Heart right ventricle (tissue), 16 donors: ENCODE measurements around the gene SLC27A1. TPM values are rescaled to one million over a fixed set of nuclear protein-coding genes. Genes with fewer than 3 reads are reported as not detected.
"Not testable (repeated sequence)": the region's sequence is repeated elsewhere in the genome, so short reads cannot be mapped to it uniquely, and the experiment has no call there.

Source experiments
- ATAC-seq, 8 donors: fragments of 200-7000 bp; cut with Tn5 transposase; one replicate each; pipeline ENCODE4 v1.9.1; 2020; ENCODE audit warnings: mild to moderate bottlenecking in 8 of 8, moderate library complexity in 8 of 8, moderate number of reproducible peaks in 1 of 8
- DNase-seq, 2 donors: peaks; one replicate each; pipeline ENCODE4 v3.0.0-alpha.2; 2020
- H3K27ac ChIP-seq, 10 donors: fragments of 200-600 bp; sonication (generic) in 2 of 10; one replicate each; pipeline versions ENCODE4 v1.5.0 to v1.8.0; 2020 to 2022; ENCODE audit warnings: mild to moderate bottlenecking in 3 of 10
- H3K27me3 ChIP-seq, 7 donors: fragments of 200-600 bp; one replicate each; pipeline ENCODE4 v1.8.0; 2021 to 2022; ENCODE audit warnings: mild to moderate bottlenecking in 2 of 7
- H3K36me3 ChIP-seq, 9 donors: fragments of 200-600 bp; sonication (generic) in 1 of 9; one replicate each; pipeline versions ENCODE4 v1.5.0 to v1.8.0; 2020 to 2022; ENCODE audit warnings: mild to moderate bottlenecking in 2 of 9
- H3K4me1 ChIP-seq, 9 donors: fragments of 200-600 bp; sonication (generic) in 1 of 9; one replicate each; pipeline versions ENCODE4 v1.5.0 to v1.8.0; 2020 to 2022; ENCODE audit warnings: mild to moderate bottlenecking in 4 of 9
- H3K4me3 ChIP-seq, 10 donors: fragments of 200-600 bp; sonication (generic) in 2 of 10; one replicate each; pipeline versions ENCODE4 v1.5.0 to v1.8.0; 2020 to 2022; ENCODE audit warnings: mild to moderate bottlenecking in 7 of 10, moderate library complexity in 2 of 10
- H3K9me3 ChIP-seq, 11 donors: fragments of 200-600 bp in 10 of 11; sonication (generic) in 2 of 11; one replicate each; pipeline versions ENCODE4 v1.5.0 to v1.8.0; 2013 to 2022; ENCODE audit warnings: mild to moderate bottlenecking in 2 of 11, control low read depth in 1 of 11, moderate library complexity in 1 of 11
- WGBS, 2 donors: extraction: QIAGEN DNeasy Blood & Tissue Kit; methylation state at CpG; one replicate each; pipeline ENCODE4 v1.1.7; 2013; ENCODE audit warnings: inconsistent platforms in 1 of 2; 5-methylcytosine and 5-hydroxymethylcytosine counted together
- intact Hi-C, 10 donors: fragments of 100-400 bp; cut with DNase I; formaldehyde crosslinking; loops; one replicate each; pipeline versions ENCODE4 v1.11.1 to v1.14.2; 2022
- polyA plus RNA-seq, 2 donors: library from polyadenylated mRNA; stranded (reverse); fragments of 200-250 nt; gene quantifications; one replicate each; pipeline ENCODE4 v1.2.3, GENCODE V29; 2013
- total RNA-seq, 10 donors: library from RNA; stranded (reverse); fragmentation: NEBNext Ultra II Directional in 3 of 10; extraction: Animal tissue kit (Norgen Biotek cat#: 25700) in 3 of 10; gene quantifications; one replicate each; pipeline versions ENCODE4 v1.2.1 to v1.2.4, GENCODE V29; 2021 to 2023
- TF ChIP-seq, protein P1 (sequence below), 9 donors: fragments of 200-600 bp; sonication (generic) in 2 of 9; IDR thresholded peaks; one replicate each; pipeline versions ENCODE4 v1.5.0 to v1.8.0; 2021 to 2022; ENCODE audit warnings: antibody characterized with exemption in 9 of 9, mild to moderate bottlenecking in 5 of 9, moderate library complexity in 1 of 9
- donor health status: Arrhythmogenic right ventricular cardiomyopathy.
- donor health status: ischemic (EF 13 %, LVEDD 7.1; RV severe dilation, severe dysfunction).
- donor health status: healthy with polysubstance abuse.
- donor health status: DM: no; HTN: yes; CAD: no.
- donor health status: DM: no; HTN: no; CAD: no.
- donor health status: ischemic (EF 25% LVEDD 6.9; RV normal size, moderate dysfunction).
- donor health status: ischemic (EF 25% LVEDD 5.7; RV mildly dilated, moderate dysfunction).
- donor health status: healthy.
- donor health status: DM: yes; HTN: yes; CAD: no.
- donor health status: Ischemic cardiomyopathy.
- donor health status: ischemic (EF 35%, LVEDD 5.7; RV mildly dilated, moderate dysfunction).
- donor health status: nonischemic (EF 11% LVEDD 7.7; RV severe dilation, severe dysfunction).
- donor health status: DM: yes; HTN: yes; CAD: no.
- donor health status: PGD.
- donor health status: ischemic (EF 29% LVEDD 5.4; RV normal size, mild dysfunction).
- donor health status: nonischemic (EF 23%, LVEDD 6.1; RV moderate dilation, normal function).

Gene SLC27A1
- total and polyA plus RNA-seq, 12 donors = 16.0 to 78.3 (median 47.2) TPM

DNA sequence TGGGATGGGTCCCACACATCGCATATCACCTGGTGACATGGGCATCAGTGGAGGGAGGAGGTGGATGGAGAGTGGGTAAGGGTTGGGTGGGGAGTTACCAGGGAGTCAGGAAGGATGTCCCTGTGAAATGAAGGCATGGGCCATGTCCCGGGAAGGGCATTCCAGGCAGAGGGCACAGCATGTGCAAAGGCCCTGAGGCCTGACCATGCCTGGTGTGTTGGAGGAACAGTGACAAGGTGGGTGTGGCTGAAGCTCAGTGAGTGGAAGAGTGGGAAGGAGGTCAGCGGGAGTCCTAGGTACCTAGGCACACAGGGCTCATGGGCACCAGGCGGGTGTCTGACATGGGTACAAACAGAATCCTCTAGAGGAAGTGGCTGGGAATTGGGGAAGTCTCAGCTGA is 74.1 kb downstream of the SLC27A1 start:
- Histone ChIP-seq H3K36me3 (no peaks in the 10 kb centered on the region), H3K4me3 (no peak overlapping the region), H3K27ac (no peak overlapping the region), H3K27me3 (no peaks in the 10 kb centered on the region), H3K9me3 (peaks cover 0 to 11% (median 0%) of the 10 kb centered on the region in 11 donors), H3K4me1 (peaks cover 0 to 3% (median 2%) of the 10 kb centered on the region in 9 donors)
- DNase-seq = no peak
- ATAC-seq = no peak
- TF ChIP-seq, protein P1, sequence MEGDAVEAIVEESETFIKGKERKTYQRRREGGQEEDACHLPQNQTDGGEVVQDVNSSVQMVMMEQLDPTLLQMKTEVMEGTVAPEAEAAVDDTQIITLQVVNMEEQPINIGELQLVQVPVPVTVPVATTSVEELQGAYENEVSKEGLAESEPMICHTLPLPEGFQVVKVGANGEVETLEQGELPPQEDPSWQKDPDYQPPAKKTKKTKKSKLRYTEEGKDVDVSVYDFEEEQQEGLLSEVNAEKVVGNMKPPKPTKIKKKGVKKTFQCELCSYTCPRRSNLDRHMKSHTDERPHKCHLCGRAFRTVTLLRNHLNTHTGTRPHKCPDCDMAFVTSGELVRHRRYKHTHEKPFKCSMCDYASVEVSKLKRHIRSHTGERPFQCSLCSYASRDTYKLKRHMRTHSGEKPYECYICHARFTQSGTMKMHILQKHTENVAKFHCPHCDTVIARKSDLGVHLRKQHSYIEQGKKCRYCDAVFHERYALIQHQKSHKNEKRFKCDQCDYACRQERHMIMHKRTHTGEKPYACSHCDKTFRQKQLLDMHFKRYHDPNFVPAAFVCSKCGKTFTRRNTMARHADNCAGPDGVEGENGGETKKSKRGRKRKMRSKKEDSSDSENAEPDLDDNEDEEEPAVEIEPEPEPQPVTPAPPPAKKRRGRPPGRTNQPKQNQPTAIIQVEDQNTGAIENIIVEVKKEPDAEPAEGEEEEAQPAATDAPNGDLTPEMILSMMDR (IDR thresholded peaks at IDR 0.05) = no peak
- WGBS, 2 donors = 87 to 95% methylated on average over 4 of the region's 4 CpGs
- intact Hi-C loops = no loop called here

DNA sequence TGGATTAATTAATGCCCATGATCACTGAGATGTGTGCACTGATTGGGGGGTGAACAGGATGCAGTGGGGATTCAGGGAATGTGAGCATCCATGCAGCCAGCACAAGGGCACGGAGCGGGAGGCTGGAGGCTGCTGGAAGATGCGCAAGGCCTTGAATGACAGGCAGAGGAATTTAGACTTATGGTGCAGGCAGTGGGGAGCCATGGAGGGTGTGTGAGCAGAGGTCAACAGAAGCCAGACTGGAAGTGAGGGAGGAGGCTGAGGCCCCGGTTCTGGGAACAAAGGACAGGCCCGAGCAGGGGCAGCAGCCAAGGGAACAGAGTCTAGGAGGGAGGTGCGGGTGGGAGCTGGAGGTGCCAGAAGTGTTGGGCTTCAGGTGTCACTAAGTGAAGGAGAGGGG is 77.8 kb downstream of the SLC27A1 start:
- 76 to 79% methylated on average over 6 of the region's 6 CpGs for WGBS, 2 donors
- DNase-seq (no peak), ATAC-seq (no peak)
- no peak overlapping the region for H3K4me3 ChIP-seq
- H3K27me3 ChIP-seq = no peaks in the 10 kb centered on the region
- H3K36me3 ChIP-seq = no peaks in the 10 kb centered on the region
- peaks cover 0 to 9% (median 4%) of the 10 kb centered on the region in 9 donors for H3K4me1 ChIP-seq
- no peaks in the 10 kb centered on the region for H3K9me3 ChIP-seq
- TF ChIP-seq, protein P1 (IDR thresholded peaks at IDR 0.05) = no peak
- H3K27ac ChIP-seq = no peak overlapping the region
- intact Hi-C loops = no loop called here

DNA sequence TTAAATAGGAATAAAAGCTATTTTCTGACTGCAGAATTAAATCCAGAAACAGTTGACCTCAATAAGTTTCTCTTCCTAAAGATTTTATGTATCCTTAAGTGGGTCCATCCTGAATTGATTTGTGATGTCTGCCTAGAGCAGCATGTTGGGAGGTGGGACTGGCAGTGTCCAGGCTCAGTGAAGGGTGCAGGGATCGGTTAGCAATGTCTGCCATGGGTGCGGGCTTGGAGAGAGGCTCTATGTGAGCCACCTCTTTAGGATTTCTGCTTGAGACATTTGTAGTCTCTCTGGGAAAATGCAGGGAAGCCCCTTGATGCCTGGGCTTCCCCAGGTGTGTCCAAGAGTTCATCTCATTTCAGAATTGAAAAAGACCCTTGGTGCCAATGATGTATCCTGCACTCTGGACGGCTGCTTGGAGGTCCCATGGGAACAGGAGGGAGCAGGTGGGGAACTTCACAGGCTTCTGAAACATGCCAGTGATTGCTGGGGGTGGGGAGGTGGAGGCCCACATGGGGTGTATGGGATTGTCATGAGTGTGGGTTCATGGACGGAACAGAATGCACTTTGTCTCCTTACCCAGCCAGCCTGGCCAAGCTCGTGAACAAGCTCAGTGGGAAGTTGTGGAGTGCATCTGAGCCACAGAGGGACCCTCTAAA is 78.9 kb downstream of the SLC27A1 start:
- Histone ChIP-seq H3K36me3 (no peaks in the 10 kb centered on the region), H3K27me3 (no peaks in the 10 kb centered on the region), H3K4me3 (no peak overlapping the region), H3K27ac (no peak overlapping the region), H3K9me3 (no peaks in the 10 kb centered on the region), H3K4me1 (peaks cover 3 to 19% (median 13%) of the 10 kb centered on the region in 9 donors)
- intact Hi-C loops = no loop called here
- WGBS, 2 donors = 75 to 78% methylated on average over 5 of the region's 5 CpGs
- TF ChIP-seq, protein P1 (IDR thresholded peaks at IDR 0.05) = no peak
- ATAC-seq = no peak
- no peak for DNase-seq

DNA sequence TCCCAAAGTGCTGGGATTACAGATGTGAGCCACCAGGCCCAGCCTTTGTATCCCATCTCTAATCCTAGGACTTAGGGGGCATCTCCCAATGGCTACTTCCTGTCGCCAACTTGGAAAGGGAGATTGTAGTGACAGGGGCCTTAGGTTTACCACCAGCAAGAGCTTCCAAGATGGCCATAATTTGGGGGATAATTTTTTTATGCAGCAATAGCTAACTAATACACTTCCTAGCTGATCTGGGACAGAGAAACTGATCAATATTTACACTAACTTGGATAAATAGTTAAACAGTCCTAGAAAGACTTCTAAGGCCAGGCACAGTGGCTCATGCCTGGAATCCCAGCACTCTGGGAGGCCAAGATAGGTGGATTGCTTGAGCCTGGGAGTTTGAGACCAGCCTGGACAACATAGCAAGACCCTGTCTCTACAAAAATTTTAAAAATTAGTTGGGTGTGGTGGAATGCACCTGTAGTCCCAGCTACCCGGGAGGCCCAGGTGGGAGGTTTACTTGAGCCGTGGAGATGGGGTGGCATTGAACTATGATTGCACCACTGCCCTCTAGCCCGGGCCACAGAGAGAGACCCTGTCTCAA is 79.8 kb downstream of the SLC27A1 start:
- no peak overlapping the region for H3K27ac ChIP-seq
- no peak overlapping the region for H3K4me3 ChIP-seq
- 90 to 95% methylated on average over 4 of the region's 4 CpGs for WGBS, 2 donors
- H3K27me3 ChIP-seq = no peaks in the 10 kb centered on the region
- H3K36me3 ChIP-seq = no peaks in the 10 kb centered on the region
- DNase-seq (no peak), ATAC-seq (no peak)
- H3K4me1 ChIP-seq = peaks cover 8 to 29% (median 19%) of the 10 kb centered on the region in 9 donors
- no peaks in the 10 kb centered on the region for H3K9me3 ChIP-seq
- intact Hi-C loops = no loop called here
- TF ChIP-seq, protein P1 (IDR thresholded peaks at IDR 0.05) = no peak

DNA sequence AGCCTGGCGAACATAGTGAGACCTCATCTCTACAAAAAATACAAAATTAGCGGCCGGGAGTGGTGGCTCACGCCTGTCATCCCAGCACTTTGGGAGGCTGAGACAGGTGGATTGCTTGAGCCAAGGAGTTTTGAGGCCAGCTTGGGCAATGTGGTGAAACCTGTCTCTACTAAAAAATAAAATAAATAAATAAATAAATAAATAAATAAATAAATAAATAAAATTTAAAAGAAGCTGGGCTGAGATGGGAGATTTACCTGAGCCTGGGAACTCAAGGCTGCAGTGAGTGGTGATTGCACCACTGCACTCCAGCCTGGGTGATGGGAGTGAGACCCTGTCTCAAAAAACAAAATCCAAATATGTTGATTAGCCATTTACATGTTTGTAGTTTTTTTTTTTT is 82.4 kb downstream of the SLC27A1 start:
- not testable (repeated sequence) for H3K9me3 ChIP-seq, ATAC-seq, H3K27me3 ChIP-seq, H3K4me3 ChIP-seq, H3K36me3 ChIP-seq, DNase-seq
- H3K27ac ChIP-seq = peak overlapping the region in 6 of 10 donors; percentile 9 to 88 (median 80)
- H3K4me1 ChIP-seq = peaks cover 8 to 49% (median 36%) of the 10 kb centered on the region in 9 donors
- intact Hi-C loops = loop anchor here in 1 of 10 donors (1.0 kb wide), 1 partner anchor 40 kb away; no protein-coding TSS in a partner anchor
- 97 to 98% methylated on average over 4 of the region's 4 CpGs for WGBS, 2 donors
